Measurements from ENCODE around the gene SND1.

The SND1 gene

DNA sequence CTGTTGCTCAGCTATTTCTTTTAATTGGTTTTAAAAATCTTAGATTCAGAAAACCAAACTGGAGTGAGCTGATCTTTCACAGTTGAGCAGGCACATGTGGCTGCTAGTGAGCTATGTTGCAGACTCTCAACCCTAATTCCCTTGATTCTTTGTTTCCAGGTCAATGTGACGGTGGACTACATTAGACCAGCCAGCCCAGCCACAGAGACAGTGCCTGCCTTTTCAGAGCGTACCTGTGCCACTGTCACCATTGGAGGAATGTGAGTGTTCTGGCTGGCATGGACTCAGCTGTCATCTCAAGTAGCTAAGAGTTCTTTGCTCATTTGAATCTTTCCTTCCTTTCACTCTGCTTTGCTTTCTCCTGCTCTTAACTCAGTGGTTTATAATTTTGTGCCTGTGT is 192.2 kb downstream of the SND1 start:
- ChIA-PET CTCF (interaction anchor here (0.5 to 1.2 kb wide), 3 partner anchors 8 to 365 kb away, joined by 3 read pairs; no protein-coding TSS in a partner anchor), POLR2A (no interaction called here)
- Histone ChIP-seq H3K4me3 (ENCODE audit: low read depth, low read length) (no peak overlapping the region), H3K27ac (ENCODE audit: extremely low read depth, low read depth, low read length) (no peak overlapping the region), H3K4me1 (ENCODE audit: control insufficient read depth, insufficient read depth, low read length) (peaks cover 18% of the 10 kb centered on the region), H3K9me3 (ENCODE audit: control insufficient read depth, insufficient read depth, low read depth, low read length) (no peaks in the 10 kb centered on the region), H3K36me3 (ENCODE audit: control insufficient read depth in 2 of 2, insufficient read depth in 1 of 2, low read length in 2 of 2) (peaks cover 0 to 3% of the 10 kb centered on the region in 2 experiments; a peak in 1 of 3 replicates)
- TF ChIP-seq ZNF626 (tag by site-specific recombination; IDR thresholded peaks at IDR 0.05) (no peak), ZNF600 (tag by site-specific recombination; IDR thresholded peaks at IDR 0.05) (0 out of 2 replicates have a peak, but pooled peaks have one; percentile 11)

GRCh38 chr7:127844707-127845331 is 192.8 kb downstream of the SND1 start:
- no peak overlapping the region for H3K27ac ChIP-seq (ENCODE audit: extremely low read depth, low read depth, low read length)
- H3K4me1 ChIP-seq (ENCODE audit: control insufficient read depth, insufficient read depth, low read length) = peaks cover 18% of the 10 kb centered on the region
- POLR2A ChIA-PET = no interaction called here
- CTCF ChIA-PET = interaction anchor here (1.2 kb wide), 1 partner anchor 364 kb away, joined by 3 read pairs; no protein-coding TSS in a partner anchor
- H3K9me3 ChIP-seq (ENCODE audit: control insufficient read depth, insufficient read depth, low read depth, low read length) = no peaks in the 10 kb centered on the region
- no peak overlapping the region for H3K4me3 ChIP-seq (ENCODE audit: low read depth, low read length)
- peaks cover 0 to 9% of the 10 kb centered on the region in 2 experiments; a peak in 1 of 3 replicates for H3K36me3 ChIP-seq (ENCODE audit: control insufficient read depth in 2 of 2, insufficient read depth in 1 of 2, low read length in 2 of 2)
- TF ChIP-seq ZNF660 (tag by site-specific recombination; IDR thresholded peaks at IDR 0.05) = peak; percentile 71
- TF ChIP-seq ZEB2 (tag by site-specific recombination; IDR thresholded peaks at IDR 0.05) = peak; percentile 75
- no peak for TF ChIP-seq SP3 (tag by site-specific recombination; IDR thresholded peaks at IDR 0.05)
- 0 out of 2 replicates have a peak, but pooled peaks have one; percentile 15 for TF ChIP-seq ZFP37 (tag by site-specific recombination; IDR thresholded peaks at IDR 0.05)
- TF ChIP-seq PATZ1 (tag by site-specific recombination; IDR thresholded peaks at IDR 0.05) = 0 out of 2 replicates have a peak, but pooled peaks have one; percentile 33
- TF ChIP-seq ZNF2 (tag by site-specific recombination; IDR thresholded peaks at IDR 0.05) = 0 out of 2 replicates have a peak, but pooled peaks have one; percentile 15
- TF ChIP-seq ZNF600 (tag by site-specific recombination; IDR thresholded peaks at IDR 0.05) = 0 out of 2 replicates have a peak, but pooled peaks have one; percentile 25
- no peak for TF ChIP-seq ZNF521 (tag by site-specific recombination; IDR thresholded peaks at IDR 0.05)
- TF ChIP-seq ZNF416 (tag by site-specific recombination; IDR thresholded peaks at IDR 0.05) = no peak
- TF ChIP-seq, protein P1, sequence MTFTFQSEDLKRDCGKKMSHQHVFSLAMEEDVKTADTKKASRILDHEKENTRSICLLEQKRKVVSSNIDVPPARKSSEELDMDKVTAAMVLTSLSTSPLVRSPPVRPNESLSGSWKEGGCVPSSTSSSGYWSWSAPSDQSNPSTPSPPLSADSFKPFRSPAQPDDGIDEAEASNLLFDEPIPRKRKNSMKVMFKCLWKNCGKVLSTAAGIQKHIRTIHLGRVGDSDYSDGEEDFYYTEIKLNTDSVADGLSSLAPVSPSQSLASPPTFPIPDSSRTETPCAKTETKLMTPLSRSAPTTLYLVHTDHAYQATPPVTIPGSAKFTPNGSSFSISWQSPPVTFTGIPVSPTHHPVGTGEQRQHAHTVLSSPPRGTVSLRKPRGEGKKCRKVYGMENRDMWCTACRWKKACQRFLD (tag by site-specific recombination; IDR thresholded peaks at IDR 0.05) = no peak
- no peak for TF ChIP-seq ZNF837 (tag by site-specific recombination; IDR thresholded peaks at IDR 0.05)
- TF ChIP-seq ZSCAN16 (tag by site-specific recombination; IDR thresholded peaks at IDR 0.05) = no peak
- TF ChIP-seq SP2 (tag by site-specific recombination; IDR thresholded peaks at IDR 0.05) = no peak
- no peak for TF ChIP-seq ZNF791 (tag by site-specific recombination; IDR thresholded peaks at IDR 0.05)
- TF ChIP-seq ZNF10 (tag by site-specific recombination; IDR thresholded peaks at IDR 0.05) = peak; percentile 69
- TF ChIP-seq ZNF366 (tag by site-specific recombination; conservative IDR thresholded peaks at IDR 0.05) = peak; percentile 91
- TF ChIP-seq MZF1 (tag by site-specific recombination; IDR thresholded peaks at IDR 0.05; ENCODE audit: borderline replicate concordance) = peak; percentile 80; the same call in 1 of the 2 replicates
- peak; percentile 88 for TF ChIP-seq ZNF629 (tag by site-specific recombination; IDR thresholded peaks at IDR 0.05)
- TF ChIP-seq KLF8 (tag by site-specific recombination; IDR thresholded peaks at IDR 0.05) = 0 out of 2 replicates have a peak, but pooled peaks have one; percentile 42
- TF ChIP-seq ZNF843 (tag by site-specific recombination; IDR thresholded peaks at IDR 0.05) = 0 out of 2 replicates have a peak, but pooled peaks have one; percentile 22
- no peak for TF ChIP-seq ZNF404 (tag by site-specific recombination; IDR thresholded peaks at IDR 0.05)
- TF ChIP-seq, protein P2, sequence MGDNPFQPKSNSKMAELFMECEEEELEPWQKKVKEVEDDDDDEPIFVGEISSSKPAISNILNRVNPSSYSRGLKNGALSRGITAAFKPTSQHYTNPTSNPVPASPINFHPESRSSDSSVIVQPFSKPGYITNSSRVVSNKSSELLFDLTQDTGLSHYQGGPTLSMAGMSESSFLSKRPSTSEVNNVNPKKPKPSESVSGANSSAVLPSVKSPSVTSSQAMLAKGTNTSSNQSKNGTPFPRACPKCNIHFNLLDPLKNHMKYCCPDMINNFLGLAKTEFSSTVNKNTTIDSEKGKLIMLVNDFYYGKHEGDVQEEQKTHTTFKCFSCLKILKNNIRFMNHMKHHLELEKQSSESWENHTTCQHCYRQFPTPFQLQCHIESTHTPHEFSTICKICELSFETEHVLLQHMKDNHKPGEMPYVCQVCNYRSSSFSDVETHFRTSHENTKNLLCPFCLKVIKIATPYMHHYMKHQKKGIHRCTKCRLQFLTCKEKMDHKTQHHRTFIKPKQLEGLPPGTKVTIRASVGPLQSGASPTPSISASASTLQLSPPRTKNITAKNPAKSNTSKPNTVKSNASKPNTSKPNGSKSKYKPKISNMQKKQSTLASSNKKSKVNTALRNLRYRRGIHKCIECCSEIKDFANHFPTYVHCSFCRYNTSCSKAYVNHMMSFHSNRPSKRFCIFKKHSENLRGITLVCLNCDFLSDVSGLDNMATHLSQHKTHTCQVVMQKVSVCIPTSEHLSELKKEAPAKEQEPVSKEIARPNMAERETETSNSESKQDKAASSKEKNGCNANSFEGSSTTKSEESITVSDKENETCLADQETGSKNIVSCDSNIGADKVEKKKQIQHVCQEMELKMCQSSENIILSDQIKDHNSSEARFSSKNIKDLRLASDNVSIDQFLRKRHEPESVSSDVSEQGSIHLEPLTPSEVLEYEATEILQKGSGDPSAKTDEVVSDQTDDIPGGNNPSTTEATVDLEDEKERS (tag by site-specific recombination; IDR thresholded peaks at IDR 0.05) = no peak
- TF ChIP-seq ZNF585B (tag by site-specific recombination; IDR thresholded peaks at IDR 0.05) = no peak
- TF ChIP-seq ZNF747 (tag by site-specific recombination; IDR thresholded peaks at IDR 0.05) = no peak
- TF ChIP-seq ZNF501 (tag by site-specific recombination; IDR thresholded peaks at IDR 0.05) = no peak
- peak; percentile 93 for TF ChIP-seq SP7 (tag by site-specific recombination; IDR thresholded peaks at IDR 0.05)
- TF ChIP-seq ZNF530 (tag by site-specific recombination; IDR thresholded peaks at IDR 0.05; ENCODE audit: low read depth) = no peak
- no peak for TF ChIP-seq ZSCAN18 (tag by site-specific recombination; IDR thresholded peaks at IDR 0.05)
